ENCODE data around the gene SUPT4H1. TPM values are rescaled to one million over a fixed set of nuclear protein-coding genes. Genes with fewer than 3 reads are reported as not detected.

SUPT4H1 gene
- total and polyA plus RNA-seq, 2 of the 4 experiments (the other 2 are of a cell fraction), result 51.6 to 129 TPM

DNA sequence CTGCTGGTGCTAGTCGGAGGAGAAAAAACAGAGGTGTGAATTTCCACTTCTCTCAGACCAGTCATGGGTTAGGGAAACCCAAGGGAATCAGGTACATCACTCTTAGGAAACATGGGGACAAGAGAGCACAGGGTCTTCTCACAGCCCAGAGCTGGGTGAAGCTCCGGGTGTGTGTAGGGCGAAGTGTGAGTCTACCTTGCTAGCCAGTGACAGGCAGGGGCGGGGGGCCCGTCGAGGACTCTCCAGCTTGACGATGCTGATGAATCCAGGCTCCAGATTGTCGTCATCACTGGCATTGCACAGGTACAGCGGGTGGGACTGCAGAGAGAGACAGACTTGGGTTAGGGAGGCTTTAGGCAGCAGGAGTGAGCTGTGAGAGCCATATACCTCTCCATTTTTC is 18.7 kb upstream of the SUPT4H1 start:
- H3K36me3 ChIP-seq (ENCODE audit: control insufficient read depth, insufficient read depth, low read length), result no peaks in the 10 kb centered on the region
- H3K79me1 ChIP-seq (ENCODE audit: low read depth in 1 of 2, low read length in 2 of 2), result no peaks in the 10 kb centered on the region
- H2BK15ac ChIP-seq (ENCODE audit: low read depth, low read length), result no peak overlapping the region
- H3K18ac ChIP-seq (ENCODE audit: low read depth, low read length), result no peak overlapping the region
- H2BK5ac ChIP-seq (ENCODE audit: low read depth, low read length, poor library complexity, severe bottlenecking), result no peak overlapping the region
- intact Hi-C loops (cut with micrococcal nuclease) (no loop called here), in situ Hi-C loops (cut with MboI; ENCODE audit: low sequenced_read_pairs) (no loop called here), dilution Hi-C loops (cut with HindIII; ENCODE audit: low sequenced_read_pairs, unreplicated experiment) (no loop called here)
- H3K27ac ChIP-seq (ENCODE audit: insufficient read depth, low read length), result no peak overlapping the region
- no peak overlapping the region for H3K4me2 ChIP-seq (ENCODE audit: low read depth, low read length)
- no peak overlapping the region for H4K8ac ChIP-seq (ENCODE audit: low read depth in 2 of 2, low read length in 2 of 2)
- DNase-seq, result no peak
- H4K20me1 ChIP-seq (ENCODE audit: insufficient read depth, low read length), result no peaks in the 10 kb centered on the region
- H2AK5ac ChIP-seq (ENCODE audit: low read depth, low read length), result no peak overlapping the region
- no peak overlapping the region for H3K4ac ChIP-seq (ENCODE audit: low read depth, low read length)
- no peaks in the 10 kb centered on the region for H3K9me3 ChIP-seq (ENCODE audit: control insufficient read depth, insufficient read depth, low read length)
- H3K23ac ChIP-seq (ENCODE audit: low read depth, low read length), result no peak overlapping the region
- no peak overlapping the region for H3K14ac ChIP-seq (replicated peaks; ENCODE audit: low read depth, low read length)
- TF ChIP-seq RAD21 (IDR thresholded peaks at IDR 0.05; ENCODE audit: low read length) (no peak), CEBPB (IDR thresholded peaks at IDR 0.05; ENCODE audit: low read depth, low read length) (no peak), RCOR1 (IDR thresholded peaks at IDR 0.05; ENCODE audit: insufficient replicate concordance, low read length) (no peak), CHD1 (IDR thresholded peaks at IDR 0.05; ENCODE audit: low read depth, low read length) (no peak), MXI1 (IDR thresholded peaks at IDR 0.05; ENCODE audit: borderline replicate concordance, low read depth, low read length) (no peak), MAFK (IDR thresholded peaks at IDR 0.05; ENCODE audit: low read depth, low read length) (no peak), FOS (IDR thresholded peaks at IDR 0.05; ENCODE audit: low read depth, low read length) (no peak), BHLHE40 (IDR thresholded peaks at IDR 0.05; ENCODE audit: low read depth, low read length) (no peak), RFX5 (IDR thresholded peaks at IDR 0.05; ENCODE audit: low read depth, low read length) (no peak), SMC3 (IDR thresholded peaks at IDR 0.05; ENCODE audit: low read depth, low read length) (no peak), POLR2A (IDR thresholded peaks at IDR 0.05; ENCODE audit: low read depth, low read length) (no peak), NFE2L2 (IDR thresholded peaks at IDR 0.05; ENCODE audit: low read depth, low read length) (no peak), MAZ (IDR thresholded peaks at IDR 0.05; ENCODE audit: borderline replicate concordance, low read depth, low read length) (no peak)
- TF ChIP-seq, protein P1, sequence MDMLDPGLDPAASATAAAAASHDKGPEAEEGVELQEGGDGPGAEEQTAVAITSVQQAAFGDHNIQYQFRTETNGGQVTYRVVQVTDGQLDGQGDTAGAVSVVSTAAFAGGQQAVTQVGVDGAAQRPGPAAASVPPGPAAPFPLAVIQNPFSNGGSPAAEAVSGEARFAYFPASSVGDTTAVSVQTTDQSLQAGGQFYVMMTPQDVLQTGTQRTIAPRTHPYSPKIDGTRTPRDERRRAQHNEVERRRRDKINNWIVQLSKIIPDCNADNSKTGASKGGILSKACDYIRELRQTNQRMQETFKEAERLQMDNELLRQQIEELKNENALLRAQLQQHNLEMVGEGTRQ (IDR thresholded peaks at IDR 0.05; ENCODE audit: low read depth, low read length), result no peak
- TF ChIP-seq, protein P2, sequence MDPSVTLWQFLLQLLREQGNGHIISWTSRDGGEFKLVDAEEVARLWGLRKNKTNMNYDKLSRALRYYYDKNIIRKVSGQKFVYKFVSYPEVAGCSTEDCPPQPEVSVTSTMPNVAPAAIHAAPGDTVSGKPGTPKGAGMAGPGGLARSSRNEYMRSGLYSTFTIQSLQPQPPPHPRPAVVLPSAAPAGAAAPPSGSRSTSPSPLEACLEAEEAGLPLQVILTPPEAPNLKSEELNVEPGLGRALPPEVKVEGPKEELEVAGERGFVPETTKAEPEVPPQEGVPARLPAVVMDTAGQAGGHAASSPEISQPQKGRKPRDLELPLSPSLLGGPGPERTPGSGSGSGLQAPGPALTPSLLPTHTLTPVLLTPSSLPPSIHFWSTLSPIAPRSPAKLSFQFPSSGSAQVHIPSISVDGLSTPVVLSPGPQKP (IDR thresholded peaks at IDR 0.05; ENCODE audit: borderline replicate concordance, low read depth, low read length), result no peak
- TF ChIP-seq, protein P3, sequence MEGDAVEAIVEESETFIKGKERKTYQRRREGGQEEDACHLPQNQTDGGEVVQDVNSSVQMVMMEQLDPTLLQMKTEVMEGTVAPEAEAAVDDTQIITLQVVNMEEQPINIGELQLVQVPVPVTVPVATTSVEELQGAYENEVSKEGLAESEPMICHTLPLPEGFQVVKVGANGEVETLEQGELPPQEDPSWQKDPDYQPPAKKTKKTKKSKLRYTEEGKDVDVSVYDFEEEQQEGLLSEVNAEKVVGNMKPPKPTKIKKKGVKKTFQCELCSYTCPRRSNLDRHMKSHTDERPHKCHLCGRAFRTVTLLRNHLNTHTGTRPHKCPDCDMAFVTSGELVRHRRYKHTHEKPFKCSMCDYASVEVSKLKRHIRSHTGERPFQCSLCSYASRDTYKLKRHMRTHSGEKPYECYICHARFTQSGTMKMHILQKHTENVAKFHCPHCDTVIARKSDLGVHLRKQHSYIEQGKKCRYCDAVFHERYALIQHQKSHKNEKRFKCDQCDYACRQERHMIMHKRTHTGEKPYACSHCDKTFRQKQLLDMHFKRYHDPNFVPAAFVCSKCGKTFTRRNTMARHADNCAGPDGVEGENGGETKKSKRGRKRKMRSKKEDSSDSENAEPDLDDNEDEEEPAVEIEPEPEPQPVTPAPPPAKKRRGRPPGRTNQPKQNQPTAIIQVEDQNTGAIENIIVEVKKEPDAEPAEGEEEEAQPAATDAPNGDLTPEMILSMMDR (conservative IDR thresholded peaks at IDR 0.05; ENCODE audit: low read depth, low read length), result no peak
- H4K5ac ChIP-seq (ENCODE audit: low read depth, low read length), result no peak overlapping the region
- H4K91ac ChIP-seq (ENCODE audit: insufficient read depth, low read depth, low read length), result no peak overlapping the region
- WGBS, 2 experiments (ENCODE audit: extremely low coverage in 2 of 2, insufficient read length in 1 of 2), result no CpG with 5 or more reads among the region's 9 CpGs
- no peak overlapping the region for H3K56ac ChIP-seq (ENCODE audit: extremely low read depth, insufficient read depth, low read length)
- no peak overlapping the region for H2BK20ac ChIP-seq (ENCODE audit: low read depth, low read length)
- H3K27me3 ChIP-seq (ENCODE audit: control insufficient read depth, insufficient read depth, low read length), result peaks cover 17% of the 10 kb centered on the region
- H3K4me3 ChIP-seq (ENCODE audit: insufficient read depth, low read depth, low read length), result no peak overlapping the region
- H3K4me1 ChIP-seq (ENCODE audit: control insufficient read depth, insufficient read depth, low read length), result no peaks in the 10 kb centered on the region
- H2BK120ac ChIP-seq (ENCODE audit: low read depth, low read length), result no peak overlapping the region
- no peaks in the 10 kb centered on the region for H3K9me1 ChIP-seq (ENCODE audit: insufficient read depth, low read length)
- no peak overlapping the region for H3K9ac ChIP-seq (ENCODE audit: low read depth, low read length)
- ChIA-PET CTCF (no interaction called here), POLR2A (ENCODE audit: unreplicated experiment) (no interaction called here)
- no TSS peak for BruUV-seq (replicated peaks)
- no peak for ATAC-seq (ENCODE audit: low read depth)
- no peak overlapping the region for H2AK9ac ChIP-seq (replicated peaks; ENCODE audit: low read depth, low read length, poor library complexity)
- H2AFZ ChIP-seq (replicated peaks; ENCODE audit: low read length, poor library complexity), result no peak overlapping the region

All from IMR-90 (cell line).